Uterus (tissue), 2 donors: ENCODE measurements around the gene PPM1H.
"Not testable (repeated sequence)": the region's sequence is repeated elsewhere in the genome, so short reads cannot be mapped to it uniquely, and the experiment has no call there.

Source experiments
- POLR2A ChIP-seq, 2 donors: fragments of 450-650 bp; IDR thresholded peaks; one replicate each; pipeline ENCODE4 v1.6.1; 2016; ENCODE audit warnings: antibody characterized with exemption in 2 of 2, mild to moderate bottlenecking in 1 of 2, moderate library complexity in 1 of 2
- TF ChIP-seq, protein P1 (sequence below), 4 experiments: fragments of 200-600 bp in 2 of 4; fragments of 450-650 bp in 2 of 4; sonication (generic) in 2 of 4; IDR thresholded peaks; one replicate each; pipeline ENCODE4 v1.5.1; 2016 to 2019; ENCODE audit warnings: antibody characterized with exemption in 4 of 4, mild to moderate bottlenecking in 2 of 4, moderate library complexity in 1 of 4

DNA sequence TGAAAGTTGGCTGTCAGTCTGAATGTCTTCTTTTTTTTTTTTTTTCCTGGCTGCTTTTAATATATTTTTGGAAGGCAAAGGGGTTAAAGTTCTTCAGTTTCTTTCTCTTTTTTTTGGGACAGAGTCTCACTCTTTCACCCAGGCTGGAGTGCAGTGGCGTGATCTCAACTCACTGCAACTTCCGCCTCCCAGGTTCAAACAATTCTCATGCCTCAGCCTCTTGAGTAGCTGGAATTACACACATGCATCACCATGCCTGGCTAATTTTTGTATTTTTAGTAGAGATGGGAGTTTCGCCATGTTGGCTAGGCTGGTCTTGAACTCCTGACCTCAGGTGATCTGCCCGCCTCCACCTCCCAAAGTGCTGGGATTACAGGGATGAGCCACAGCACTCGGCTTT lies 270.0 kb downstream of the PPM1H start:
- TF ChIP-seq, protein P1, sequence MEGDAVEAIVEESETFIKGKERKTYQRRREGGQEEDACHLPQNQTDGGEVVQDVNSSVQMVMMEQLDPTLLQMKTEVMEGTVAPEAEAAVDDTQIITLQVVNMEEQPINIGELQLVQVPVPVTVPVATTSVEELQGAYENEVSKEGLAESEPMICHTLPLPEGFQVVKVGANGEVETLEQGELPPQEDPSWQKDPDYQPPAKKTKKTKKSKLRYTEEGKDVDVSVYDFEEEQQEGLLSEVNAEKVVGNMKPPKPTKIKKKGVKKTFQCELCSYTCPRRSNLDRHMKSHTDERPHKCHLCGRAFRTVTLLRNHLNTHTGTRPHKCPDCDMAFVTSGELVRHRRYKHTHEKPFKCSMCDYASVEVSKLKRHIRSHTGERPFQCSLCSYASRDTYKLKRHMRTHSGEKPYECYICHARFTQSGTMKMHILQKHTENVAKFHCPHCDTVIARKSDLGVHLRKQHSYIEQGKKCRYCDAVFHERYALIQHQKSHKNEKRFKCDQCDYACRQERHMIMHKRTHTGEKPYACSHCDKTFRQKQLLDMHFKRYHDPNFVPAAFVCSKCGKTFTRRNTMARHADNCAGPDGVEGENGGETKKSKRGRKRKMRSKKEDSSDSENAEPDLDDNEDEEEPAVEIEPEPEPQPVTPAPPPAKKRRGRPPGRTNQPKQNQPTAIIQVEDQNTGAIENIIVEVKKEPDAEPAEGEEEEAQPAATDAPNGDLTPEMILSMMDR (IDR thresholded peaks at IDR 0.05) = not testable (repeated sequence)
- TF ChIP-seq POLR2A (IDR thresholded peaks at IDR 0.05) = not testable (repeated sequence)
